ACHN (cell line): Measurements from ENCODE around the gene KRTAP4-4.
"Not testable (repeated sequence)": the region's sequence is repeated elsewhere in the genome, so short reads cannot be mapped to it uniquely, and the experiment has no call there.

Source experiments
- DNase-seq: peaks from one replicate; pipeline ENCODE4 v3.0.0-alpha.2; 2015
- in situ Hi-C: cut with HindIII; loops from 2 replicates; pipeline ENCODE4 v1.10.0; 2017; ENCODE audit warnings: low sequenced_read_pairs, low pct_ligation_motif_present, low pct_unique_long_range_greater_than_20kb

The KRTAP4-4 gene

DNA sequence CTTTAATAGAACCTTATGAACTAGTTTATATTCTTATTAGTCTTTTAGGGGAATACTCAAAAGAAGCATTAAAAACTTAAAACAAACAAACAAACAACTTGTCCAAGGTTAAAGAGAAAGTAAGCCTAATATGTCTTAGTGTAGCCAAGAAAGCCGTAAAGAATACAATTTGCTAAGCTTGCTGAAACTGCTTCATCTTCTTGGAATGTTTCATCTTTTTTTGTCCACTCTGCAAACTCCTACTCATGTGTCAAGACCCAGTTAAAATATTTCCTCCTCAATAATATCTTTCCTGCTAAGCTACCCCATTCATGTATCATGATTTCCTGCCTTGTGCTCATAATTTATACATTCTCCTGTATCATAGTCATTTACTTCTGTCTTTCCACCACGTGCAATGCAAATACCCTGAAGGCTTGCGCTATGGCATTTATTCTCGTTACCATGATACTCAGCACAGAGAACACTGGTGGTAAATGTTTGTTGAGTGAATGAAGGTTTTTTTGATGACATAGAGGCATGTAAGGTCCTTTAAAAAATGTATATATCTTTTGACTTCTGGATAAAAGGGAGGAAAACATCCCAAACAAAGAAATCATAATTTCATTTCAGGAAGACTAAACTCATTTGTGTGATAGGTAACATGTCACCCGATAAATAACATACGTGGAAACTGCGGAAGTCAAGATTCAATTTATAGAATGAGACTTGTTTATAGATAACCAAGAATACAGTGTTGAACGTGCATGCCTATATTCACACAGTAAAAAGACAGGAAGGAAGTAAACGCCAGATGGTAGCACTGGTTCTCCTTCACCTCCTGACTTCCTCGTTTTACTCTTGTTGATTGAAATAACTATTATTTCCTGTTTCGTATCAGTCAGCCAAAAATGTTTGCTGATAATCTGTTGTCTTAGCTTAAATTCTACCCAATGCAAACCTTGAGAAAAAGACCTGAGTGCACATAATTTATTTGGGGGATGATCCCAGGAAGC, 40.6 kb downstream of the KRTAP4-4 start:
- in situ Hi-C loops, DNase-seq: not testable (repeated sequence)

GRCh38 chr17:41118721-41119120, 41.8 kb downstream of the KRTAP4-4 start:
- no peak for DNase-seq
- in situ Hi-C loops, result no loop called here

DNA sequence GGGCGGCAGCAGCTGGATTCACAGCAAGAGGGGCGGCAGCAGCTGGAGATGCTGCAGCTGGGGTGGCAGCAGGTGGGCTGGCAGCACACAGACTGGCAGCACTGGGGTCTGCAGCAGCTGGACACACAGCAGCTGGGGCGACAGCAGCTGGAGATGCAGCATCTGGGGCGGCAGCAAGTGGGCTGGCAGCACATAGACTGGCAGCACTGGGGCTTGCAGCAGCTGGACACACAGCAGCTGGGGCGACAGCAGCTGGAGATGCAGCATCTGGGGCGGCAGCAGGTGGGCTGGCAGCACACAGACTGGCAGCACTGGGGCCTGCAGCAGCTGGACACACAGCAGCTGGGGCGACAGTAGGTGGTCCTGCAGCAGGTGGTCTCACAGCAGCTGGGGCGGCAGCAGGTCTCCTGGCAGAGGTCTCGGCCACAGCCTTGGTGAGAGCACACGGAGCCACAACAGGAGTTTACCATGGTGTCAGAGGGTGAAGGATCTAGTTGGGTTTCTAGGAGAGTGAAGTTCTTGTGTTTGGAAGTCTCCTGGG, 42.6 kb downstream of the KRTAP4-4 start, which contains the start of gene KRTAP4-11:
Gene KRTAP4-11 (minus strand): TSS at position 528 of the 541 bp plus-strand sequence. CDS start 58 bp downstream, at position 470.
- DNase-seq, in situ Hi-C loops: not testable (repeated sequence)

DNA sequence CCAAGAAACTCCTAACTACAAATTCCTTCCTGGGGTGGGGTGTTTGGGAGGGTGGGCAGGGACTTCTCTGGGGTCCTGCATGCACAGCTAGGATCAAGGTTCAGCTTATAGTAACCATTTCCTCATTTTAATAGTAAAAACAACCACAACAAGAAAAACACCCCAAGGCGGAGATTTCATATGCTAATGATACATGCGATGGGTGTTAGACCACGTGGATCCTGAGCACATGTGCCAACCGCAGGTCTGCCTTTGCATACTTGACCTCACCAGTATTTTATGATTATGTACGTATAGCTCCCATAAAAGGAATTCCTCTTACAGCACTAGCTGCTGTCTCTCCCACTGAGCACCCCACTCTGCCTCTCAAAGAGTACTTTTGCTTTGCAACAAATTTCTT, 44.3 kb downstream of the KRTAP4-4 start:
- in situ Hi-C loops, result no loop called here
- DNase-seq, result no peak

DNA sequence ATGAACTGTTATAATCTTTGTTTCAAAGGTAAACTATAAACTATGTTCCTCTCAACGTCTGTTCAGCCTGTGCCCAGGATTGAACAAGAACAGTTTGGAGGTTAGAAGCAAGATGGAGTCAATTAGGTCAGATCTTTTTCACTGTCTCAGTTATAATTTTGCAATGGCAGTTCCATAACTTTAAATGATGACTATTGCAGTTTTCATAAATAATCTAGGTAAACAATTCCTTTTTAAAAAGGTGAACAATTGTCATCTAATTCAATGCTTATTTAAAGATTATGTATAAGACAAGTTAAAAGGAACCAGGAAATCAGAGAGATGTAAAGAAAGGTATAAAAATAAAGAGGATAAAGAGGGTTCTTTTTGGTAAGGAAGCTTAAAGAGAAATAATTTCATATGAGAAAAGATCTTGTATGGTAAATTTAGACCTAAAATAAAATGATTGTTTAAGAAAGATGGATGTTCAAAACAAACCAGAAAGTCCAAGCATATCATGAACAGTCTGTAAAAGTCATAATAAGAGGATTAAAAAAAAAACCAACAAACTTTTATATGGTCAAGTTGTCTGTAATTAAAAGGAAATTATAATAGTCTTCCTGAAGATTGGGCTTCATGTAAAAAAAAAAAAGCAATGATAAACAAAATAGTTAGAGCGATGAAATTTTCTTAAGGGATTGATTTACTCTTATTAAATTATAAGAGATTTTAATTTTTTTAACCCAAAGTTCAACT, 49.2 kb downstream of the KRTAP4-4 start:
- in situ Hi-C loops, result no loop called here
- no peak for DNase-seq
